SW480 (cell line): ENCODE measurements around the gene UVRAG.

Experiments
- DNase-seq: peaks from one replicate; pipeline ENCODE4 v3.0.0-alpha.2; 2016; ENCODE audit warnings: low spot score

The UVRAG gene

GRCh38 chr11:75784085-75784478 is 30.9 kb upstream of the UVRAG start:
- DNase-seq = no peak

DNA sequence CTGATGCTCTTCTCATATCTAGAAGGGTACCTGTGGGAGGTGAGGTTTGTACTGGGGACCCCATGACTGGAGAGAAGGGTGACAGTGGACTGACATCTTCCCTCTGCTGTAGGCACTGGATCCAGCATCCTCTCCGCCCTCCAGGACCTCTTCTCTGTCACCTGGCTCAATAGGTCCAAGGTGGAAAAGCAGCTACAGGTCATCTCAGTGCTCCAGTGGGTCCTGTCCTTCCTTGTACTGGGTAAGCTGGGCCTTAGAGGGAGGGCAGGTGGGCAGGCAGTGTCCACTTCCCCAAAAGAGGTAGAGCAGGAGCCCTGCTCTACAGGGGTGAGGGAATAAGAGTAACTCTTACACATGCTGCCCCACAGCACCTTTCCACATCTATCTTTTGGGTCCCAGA is 30.5 kb upstream of the UVRAG start:
- DNase-seq = no peak

DNA sequence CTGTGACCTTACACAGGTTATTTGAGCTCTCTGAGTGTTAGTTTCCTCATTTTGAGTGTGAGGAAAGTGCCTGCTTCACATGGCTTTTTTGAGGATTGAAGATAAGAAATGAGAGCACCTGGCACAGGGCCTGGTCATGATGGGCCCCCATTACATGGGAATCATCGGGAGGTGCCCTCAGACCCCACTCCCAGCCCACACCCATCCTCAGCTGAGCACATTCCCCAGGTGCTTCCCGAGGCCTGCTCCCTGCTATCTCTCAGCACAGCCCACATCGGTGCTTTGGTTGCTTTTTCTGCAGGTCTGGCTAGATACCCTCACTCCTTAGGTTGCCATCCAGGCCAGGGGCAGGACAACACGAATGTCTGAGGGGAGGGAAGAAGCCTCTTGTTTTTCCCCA is 29.8 kb upstream of the UVRAG start:
- DNase-seq = no peak

- DNase-seq = peak; percentile 56
Measured at GRCh38 chr11:75786101-75786736, 28.8 kb upstream of the UVRAG start.

DNA sequence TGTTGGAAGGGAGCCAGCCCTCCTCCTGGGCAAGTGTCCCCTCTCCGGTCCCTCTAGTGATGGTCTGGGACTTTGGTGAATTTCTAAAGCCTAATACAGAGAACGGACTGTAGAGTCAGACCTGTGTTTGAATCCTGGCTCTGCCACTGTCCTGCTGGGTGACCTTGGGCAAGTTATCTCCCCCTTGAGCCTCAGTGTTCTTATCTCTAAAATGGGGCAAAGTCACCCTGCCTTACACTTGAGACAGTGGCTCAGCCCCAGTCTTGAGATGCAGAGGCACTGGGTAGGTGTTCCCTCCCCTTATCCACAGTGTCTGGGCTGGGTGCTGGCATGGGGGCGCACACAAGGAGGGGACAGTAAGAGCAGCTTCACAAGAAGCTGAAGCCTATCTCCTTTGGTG is 25.5 kb upstream of the UVRAG start:
- DNase-seq = no peak

GRCh38 chr11:75790986-75791385 is 24.0 kb upstream of the UVRAG start:
- DNase-seq = no peak

DNA sequence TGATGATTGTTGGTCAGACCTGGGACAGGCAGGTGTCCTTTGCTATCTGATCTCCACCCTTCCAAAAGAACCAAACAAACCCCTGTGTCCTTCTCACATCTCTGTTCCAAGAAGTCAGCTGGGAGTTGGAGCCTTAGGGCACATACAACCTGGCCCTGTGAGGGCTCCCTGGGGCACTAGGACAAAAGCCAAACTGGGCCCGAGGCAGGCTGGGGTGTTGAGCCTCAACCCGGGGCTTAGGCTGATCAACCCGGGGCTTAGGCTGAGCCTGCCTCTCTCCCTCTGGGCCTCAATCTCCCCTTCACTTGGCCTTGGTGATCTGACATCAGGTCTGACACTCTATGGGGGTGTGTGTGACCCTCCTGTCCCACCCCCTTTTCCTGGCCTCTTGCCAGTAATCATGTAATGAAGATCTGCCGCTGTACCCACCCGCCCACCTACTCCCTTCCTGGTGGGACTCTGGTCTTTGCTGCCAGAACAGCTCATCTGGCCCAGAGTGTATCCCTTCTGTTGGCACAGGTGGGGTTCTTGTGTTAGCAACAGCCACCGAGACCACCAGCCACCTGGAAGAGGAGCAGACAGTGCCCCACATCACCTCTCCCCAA is 22.8 kb upstream of the UVRAG start:
- DNase-seq = no peak

- DNase-seq = no peak
Measured at GRCh38 chr11:75792997-75793800, 21.8 kb upstream of the UVRAG start.

- DNase-seq = no peak
Measured at GRCh38 chr11:75793966-75794365, 21.0 kb upstream of the UVRAG start.

GRCh38 chr11:75795276-75796090 is 19.5 kb upstream of the UVRAG start:
- no peak for DNase-seq

- DNase-seq = no peak
Measured at GRCh38 chr11:75796091-75796435, 18.9 kb upstream of the UVRAG start.

- peak; percentile 80 for DNase-seq
Measured at GRCh38 chr11:75797116-75797515, 17.9 kb upstream of the UVRAG start.

DNA sequence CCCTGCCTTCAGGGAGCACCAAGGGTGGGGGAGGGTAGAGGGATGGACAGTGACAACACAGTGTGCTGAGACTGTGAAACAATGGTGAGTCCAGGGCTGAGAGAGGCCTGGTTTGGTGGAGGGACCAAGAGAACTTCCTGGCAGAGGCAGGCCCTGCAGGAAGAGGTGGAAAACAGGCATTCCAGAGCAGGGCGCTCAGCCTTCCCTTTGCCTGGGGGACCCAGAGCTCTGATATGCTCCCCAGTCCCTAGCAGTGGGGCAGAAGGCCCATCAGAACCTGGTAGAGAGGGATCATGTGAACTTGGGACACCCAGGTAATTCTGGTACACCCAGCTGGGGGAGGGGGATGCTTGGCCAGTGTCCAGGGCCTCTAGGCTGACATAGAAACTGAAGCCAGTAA is 17.2 kb upstream of the UVRAG start:
- DNase-seq = no peak

DNA sequence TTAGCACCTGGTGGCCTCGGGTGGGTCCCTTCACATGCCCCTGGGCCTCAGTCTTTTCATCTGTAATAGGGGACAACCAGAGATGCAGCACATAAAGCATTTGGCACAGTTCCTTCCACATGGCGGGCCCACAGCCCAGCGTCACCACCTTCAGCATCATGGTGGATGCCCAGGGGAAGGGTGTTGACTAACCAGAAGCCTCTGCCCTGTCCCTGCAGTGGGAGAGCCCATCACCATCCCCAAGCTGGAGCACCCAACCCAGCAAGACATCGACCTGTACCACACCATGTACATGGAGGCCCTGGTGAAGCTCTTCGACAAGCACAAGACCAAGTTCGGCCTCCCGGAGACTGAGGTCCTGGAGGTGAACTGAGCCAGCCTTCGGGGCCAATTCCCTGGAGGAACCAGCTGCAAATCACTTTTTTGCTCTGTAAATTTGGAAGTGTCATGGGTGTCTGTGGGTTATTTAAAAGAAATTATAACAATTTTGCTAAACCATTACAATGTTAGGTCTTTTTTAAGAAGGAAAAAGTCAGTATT is 14.8 kb upstream of the UVRAG start:
- DNase-seq = no peak

DNA sequence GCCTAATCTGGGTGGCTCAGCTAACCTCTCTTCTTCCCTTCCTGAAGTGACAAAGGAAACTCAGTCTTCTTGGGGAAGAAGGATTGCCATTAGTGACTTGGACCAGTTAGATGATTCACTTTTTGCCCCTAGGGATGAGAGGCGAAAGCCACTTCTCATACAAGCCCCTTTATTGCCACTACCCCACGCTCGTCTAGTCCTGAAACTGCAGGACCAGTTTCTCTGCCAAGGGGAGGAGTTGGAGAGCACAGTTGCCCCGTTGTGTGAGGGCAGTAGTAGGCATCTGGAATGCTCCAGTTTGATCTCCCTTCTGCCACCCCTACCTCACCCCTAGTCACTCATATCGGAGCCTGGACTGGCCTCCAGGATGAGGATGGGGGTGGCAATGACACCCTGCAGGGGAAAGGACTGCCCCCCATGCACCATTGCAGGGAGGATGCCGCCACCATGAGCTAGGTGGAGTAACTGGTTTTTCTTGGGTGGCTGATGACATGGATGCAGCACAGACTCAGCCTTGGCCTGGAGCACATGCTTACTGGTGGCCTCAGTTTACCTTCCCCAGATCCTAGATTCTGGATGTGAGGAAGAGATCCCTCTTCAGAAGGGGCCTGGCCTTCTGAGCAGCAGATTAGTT is 14.2 kb upstream of the UVRAG start:
- no peak for DNase-seq

DNA sequence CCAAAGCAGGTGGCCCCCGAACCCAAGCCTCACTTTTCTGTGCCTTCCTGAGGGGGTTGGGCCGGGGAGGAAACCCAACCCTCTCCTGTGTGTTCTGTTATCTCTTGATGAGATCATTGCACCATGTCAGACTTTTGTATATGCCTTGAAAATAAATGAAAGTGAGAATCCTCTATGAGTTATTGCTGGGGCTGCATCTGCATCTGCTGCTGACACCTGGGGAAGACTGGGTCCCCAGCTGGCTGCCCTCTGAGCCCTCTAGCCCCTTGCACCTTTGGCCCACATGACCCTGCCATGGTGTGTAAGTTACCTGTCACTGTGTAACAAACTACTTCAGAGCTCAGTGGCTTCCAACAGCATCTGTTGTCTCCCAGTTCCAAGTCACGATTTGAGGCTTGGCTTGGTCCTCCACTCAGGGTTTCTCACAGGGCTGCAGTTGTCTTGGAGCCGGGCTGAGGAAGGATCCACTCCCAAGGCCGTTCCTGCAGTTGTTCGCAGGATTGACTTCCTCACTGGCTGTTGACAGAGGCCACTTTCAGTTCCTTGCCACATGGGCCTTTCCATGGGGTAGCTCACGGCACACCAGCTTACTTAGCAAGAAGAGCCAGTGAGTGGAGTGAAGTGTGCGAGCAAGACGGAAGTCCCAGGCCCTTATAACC is 13.5 kb upstream of the UVRAG start:
- no peak for DNase-seq

DNA sequence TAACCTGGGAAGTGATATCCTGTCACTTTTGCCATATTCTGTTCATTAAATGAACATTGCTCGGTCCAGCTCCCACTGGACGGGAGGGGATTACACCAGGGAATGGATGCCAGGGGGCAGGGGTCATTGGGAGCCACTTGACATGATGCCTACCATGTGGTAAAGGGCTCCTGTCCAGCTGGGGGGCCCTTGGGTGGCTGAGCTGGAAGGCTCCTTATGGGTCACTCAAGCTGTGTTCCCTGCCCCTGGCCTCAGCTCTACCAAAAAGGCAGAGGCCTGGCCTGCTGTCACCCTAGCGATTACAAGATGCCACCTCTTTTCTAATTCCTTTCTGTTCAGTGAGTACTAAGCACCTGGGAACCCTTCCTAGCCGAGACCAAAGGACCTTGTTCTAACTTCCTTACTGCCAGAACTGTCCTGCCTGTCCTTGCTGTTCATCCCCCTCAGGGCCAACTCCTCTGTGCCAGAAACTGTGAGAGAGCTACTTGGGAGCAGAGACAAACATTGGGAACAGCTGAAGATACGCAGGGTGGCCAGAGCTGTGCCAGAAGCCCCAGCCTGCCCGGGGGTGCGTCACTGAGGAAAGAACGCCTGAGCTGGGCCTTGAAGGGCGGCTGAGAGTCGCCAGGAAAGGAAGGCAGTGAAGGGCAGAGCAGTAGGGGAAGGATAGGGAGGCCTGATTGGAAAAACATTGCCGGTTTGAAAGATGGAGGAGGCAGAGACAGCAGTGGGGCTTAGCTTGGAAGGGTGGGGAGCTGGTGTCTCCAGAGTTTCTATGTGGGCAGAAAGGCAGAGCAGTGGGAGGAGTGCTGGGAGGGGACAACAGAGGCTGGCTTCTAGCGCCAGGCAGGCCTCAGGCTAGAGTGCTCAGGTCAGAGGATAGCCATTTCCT is 12.7 kb upstream of the UVRAG start:
- no peak for DNase-seq

- DNase-seq = peak; percentile 45
Measured at GRCh38 chr11:75802913-75803820, 11.8 kb upstream of the UVRAG start.

- DNase-seq = no peak
Measured at GRCh38 chr11:75809111-75809510, 5.9 kb upstream of the UVRAG start.
